Natural killer cell (primary cell): ENCODE measurements around the gene TUBD1. TPM values are rescaled to one million over a fixed set of nuclear protein-coding genes. Genes with fewer than 3 reads are reported as not detected.
"Not testable (repeated sequence)": the region's sequence is repeated elsewhere in the genome, so short reads cannot be mapped to it uniquely, and the experiment has no call there.

Experiments used
- ATAC-seq, 3 donors: fragments of 150-1000 bp in 2 of 3; fragments of 200-7000 bp in 1 of 3; cut with Tn5 transposase; 1 replicate in 1 of 3; 2 replicates in 2 of 3; pipeline ENCODE4 v1.10.0; 2021; ENCODE audit warnings: mild to moderate bottlenecking in 2 of 3, moderate library complexity in 2 of 3
- DNase-seq, 2 donors: peaks; one replicate each; pipeline versions ENCODE4 v3.0.0 to v3.0.0-alpha.2; 2013 to 2021; ENCODE audit warnings: mixed read lengths in 1 of 2
- H3K27ac ChIP-seq: one replicate; pipeline ENCODE4 v1.5.1; 2013; ENCODE audit warnings: mild to moderate bottlenecking, low read length
- H3K27me3 ChIP-seq: one replicate; pipeline ENCODE4 v1.6.1; 2013; ENCODE audit warnings: low read length; ENCODE audit not compliant: control insufficient read depth, insufficient read depth
- H3K36me3 ChIP-seq: one replicate; pipeline ENCODE4 v1.6.1; 2013; ENCODE audit warnings: low read length; ENCODE audit not compliant: control insufficient read depth, insufficient read depth
- H3K4me1 ChIP-seq: one replicate; pipeline ENCODE4 v1.6.1; 2013; ENCODE audit warnings: low read length; ENCODE audit not compliant: control insufficient read depth, insufficient read depth
- H3K4me3 ChIP-seq: one replicate; pipeline ENCODE4 v1.5.1; 2013; ENCODE audit warnings: low read length
- H3K9me3 ChIP-seq: one replicate; pipeline ENCODE4 v1.6.1; 2013; ENCODE audit warnings: low read length; ENCODE audit not compliant: control insufficient read depth, insufficient read depth
- H3K27ac Mint-ChIP-seq, 2 donors: one replicate each; pipeline ENCODE4 v1.8.0; 2022; ENCODE audit warnings: mild to moderate bottlenecking in 2 of 2, mixed read lengths in 2 of 2, moderate library complexity in 1 of 2
- H3K27me3 Mint-ChIP-seq, 2 donors: one replicate each; pipeline ENCODE4 v1.8.0; 2022; ENCODE audit warnings: low read depth in 2 of 2, mixed read lengths in 2 of 2
- H3K36me3 Mint-ChIP-seq: one replicate; pipeline ENCODE4 v1.8.0; 2022; ENCODE audit warnings: mixed read lengths
- H3K4me1 Mint-ChIP-seq, 2 donors: one replicate each; pipeline ENCODE4 v1.8.0; 2022; ENCODE audit warnings: mixed read lengths in 2 of 2
- H3K4me3 Mint-ChIP-seq: one replicate; pipeline ENCODE4 v1.8.0; 2022; ENCODE audit warnings: mild to moderate bottlenecking, moderate library complexity, mixed read lengths
- H3K9me3 Mint-ChIP-seq, 2 donors: one replicate each; pipeline ENCODE4 v1.8.0; 2022; ENCODE audit warnings: mixed read lengths in 2 of 2
- CTCF ChIP-seq: fragments of 200-600 bp; IDR thresholded peaks from one replicate; pipeline ENCODE4 v1.8.0; 2022; ENCODE audit warnings: antibody characterized with exemption
- WGBS: methylation state at CpG from one replicate; pipeline ENCODE4 v1.1.7; 2013; ENCODE audit warnings: missing lambda C conversion rate; ENCODE audit not compliant: insufficient coverage; 5-methylcytosine and 5-hydroxymethylcytosine counted together
- intact Hi-C: fragments of 100-400 bp; cut with micrococcal nuclease; formaldehyde crosslinking; loops from one replicate; pipeline ENCODE4 v1.14.2; 2022
- total RNA-seq, 4 donors: library from RNA; stranded (reverse); fragments of 120-200 nt in 1 of 4; gene quantifications; one replicate each; pipeline versions ENCODE4 v1.2.3 to v1.2.4, GENCODE V29; 2013 to 2022

Gene TUBD1
- total RNA-seq, 3 donors from 2014 or later (not counting 1 experiment from before 2014, with no cell fraction given), result 8.4 to 9.0 (median 8.4) TPM

- Histone ChIP-seq H3K9me3 (no peaks in the 10 kb centered on the region), H3K27ac (peak overlapping the region; percentile 44), H3K4me1 (peaks cover 31% of the 10 kb centered on the region), H3K27me3 (no peaks in the 10 kb centered on the region), H3K36me3 (no peaks in the 10 kb centered on the region), H3K4me3 (no peak overlapping the region)
- no peaks in the 10 kb centered on the region for H3K9me3 Mint-ChIP-seq
- 39% methylated on average over 3 of the region's 3 CpGs for WGBS
- TF ChIP-seq CTCF, result no peak
- H3K4me3 Mint-ChIP-seq, result no peak overlapping the region
- ATAC-seq (peak in 1 of 3 donors; percentile 40), DNase-seq (no peak)
- H3K27ac Mint-ChIP-seq, result peak overlapping the region; percentile 18 to 58
- H3K27me3 Mint-ChIP-seq, result no peaks in the 10 kb centered on the region
- peaks cover 8% of the 10 kb centered on the region for H3K36me3 Mint-ChIP-seq
- peaks cover 15 to 21% of the 10 kb centered on the region in 2 donors for H3K4me1 Mint-ChIP-seq
- intact Hi-C loops, result no loop called here
These were observed 46.9 kb downstream of the TUBD1 start for GRCh38 chr17:59845595-59846393.

GRCh38 chr17:59844884-59845594, 47.7 kb downstream of the TUBD1 start:
- Mint-ChIP-seq H3K27me3 (no peaks in the 10 kb centered on the region), H3K4me3 (no peak overlapping the region), H3K27ac (peak overlapping the region in 1 of 2 donors; percentile 18), H3K4me1 (peaks cover 23 to 28% of the 10 kb centered on the region in 2 donors), H3K36me3 (peaks cover 14% of the 10 kb centered on the region), H3K9me3 (no peaks in the 10 kb centered on the region)
- peaks cover 2% of the 10 kb centered on the region for H3K36me3 ChIP-seq
- no peak overlapping the region for H3K27ac ChIP-seq
- H3K4me3 ChIP-seq, result no peak overlapping the region
- no peaks in the 10 kb centered on the region for H3K27me3 ChIP-seq
- intact Hi-C loops, result no loop called here
- TF ChIP-seq CTCF, result no peak
- ATAC-seq (no peak), DNase-seq (no peak)
- H3K9me3 ChIP-seq, result no peaks in the 10 kb centered on the region
- peaks cover 31% of the 10 kb centered on the region for H3K4me1 ChIP-seq
- WGBS, result 94% methylated on average over 2 of the region's 3 CpGs

GRCh38 chr17:59842901-59843652, 49.7 kb downstream of the TUBD1 start:
- Histone ChIP-seq H3K27me3 (no peaks in the 10 kb centered on the region), H3K4me3 (no peak overlapping the region), H3K9me3 (no peaks in the 10 kb centered on the region), H3K4me1 (peaks cover 26% of the 10 kb centered on the region), H3K27ac (no peak overlapping the region), H3K36me3 (peaks cover 9% of the 10 kb centered on the region)
- peak in 1 of 3 donors; percentile 39 for ATAC-seq
- Mint-ChIP-seq H3K9me3 (no peaks in the 10 kb centered on the region), H3K4me3 (no peak overlapping the region), H3K4me1 (peaks cover 35 to 38% of the 10 kb centered on the region in 2 donors), H3K27ac (peak overlapping the region; percentile 21 to 62), H3K27me3 (no peaks in the 10 kb centered on the region), H3K36me3 (peaks cover 14% of the 10 kb centered on the region)
- peak in 1 of 2 donors; percentile 61 for DNase-seq
- intact Hi-C loops, result no loop called here
- WGBS, result 62% methylated on average over 8 of the region's 13 CpGs
- no peak for TF ChIP-seq CTCF

- WGBS, result 70% methylated on average over 2 of the region's 4 CpGs
- intact Hi-C loops, H3K9me3 ChIP-seq, H3K9me3 Mint-ChIP-seq, H3K36me3 ChIP-seq, ATAC-seq, H3K4me3 ChIP-seq, H3K27me3 ChIP-seq, DNase-seq, H3K27me3 Mint-ChIP-seq: not testable (repeated sequence)
- H3K36me3 Mint-ChIP-seq, result peaks cover 14% of the 10 kb centered on the region
- H3K27ac Mint-ChIP-seq, result peak overlapping the region in 1 of 2 donors; percentile 43
- H3K4me1 Mint-ChIP-seq, result peaks cover 45 to 48% of the 10 kb centered on the region in 2 donors
- peaks cover 29% of the 10 kb centered on the region for H3K4me1 ChIP-seq
- H3K27ac ChIP-seq, result peak overlapping the region; percentile 39
- peak overlapping the region; percentile 49 for H3K4me3 Mint-ChIP-seq
These were observed 50.9 kb downstream of the TUBD1 start for GRCh38 chr17:59841882-59842263.

- peak in 1 of 2 donors; percentile 58 for DNase-seq
- H3K4me3 Mint-ChIP-seq, result peak overlapping the region; percentile 69
- H3K9me3 ChIP-seq, H3K27me3 Mint-ChIP-seq, ATAC-seq, H3K4me3 ChIP-seq, H3K36me3 ChIP-seq, H3K27me3 ChIP-seq, H3K9me3 Mint-ChIP-seq, intact Hi-C loops: not testable (repeated sequence)
- H3K27ac ChIP-seq, result peak overlapping the region; percentile 1
- H3K4me1 Mint-ChIP-seq, result peaks cover 45 to 48% of the 10 kb centered on the region in 2 donors
- WGBS, result 66% methylated on average over 7 of the region's 7 CpGs
- peak overlapping the region; percentile 89 to 99 for H3K27ac Mint-ChIP-seq
- H3K4me1 ChIP-seq, result peaks cover 25% of the 10 kb centered on the region
- H3K36me3 Mint-ChIP-seq, result peaks cover 14% of the 10 kb centered on the region
These were observed 51.5 kb downstream of the TUBD1 start for GRCh38 chr17:59841091-59841881.
